ENCODE results near the gene GZMM.
A peak's percentile ranks its signal among the peaks of the same experiment; 100 is the strongest.

GZMM gene

GRCh38 chr19:512547-513365 lies 31.1 kb upstream of the GZMM start:
- no peak for DNase-seq (ENCODE audit: low spot score)

- DNase-seq (ENCODE audit: low spot score) = no peak
Measured at GRCh38 chr19:513368-514165, 30.3 kb upstream of the GZMM start.

- no peak for DNase-seq (ENCODE audit: low spot score)
Measured at GRCh38 chr19:514166-514663, 29.6 kb upstream of the GZMM start.

GRCh38 chr19:517721-518597 lies 25.9 kb upstream of the GZMM start:
- no peak for DNase-seq (ENCODE audit: low spot score)

GRCh38 chr19:518598-519231 lies 25.1 kb upstream of the GZMM start:
- DNase-seq (ENCODE audit: low spot score) = peak; percentile 59

GRCh38 chr19:519449-519865 lies 24.4 kb upstream of the GZMM start:
- no peak for DNase-seq (ENCODE audit: low spot score)

GRCh38 chr19:522726-523125 lies 21.1 kb upstream of the GZMM start:
- DNase-seq (ENCODE audit: low spot score) = no peak

- no peak for DNase-seq (ENCODE audit: low spot score)
Measured at GRCh38 chr19:524062-524674, 19.7 kb upstream of the GZMM start.

GRCh38 chr19:525029-525428 lies 18.8 kb upstream of the GZMM start:
- DNase-seq (ENCODE audit: low spot score) = no peak

GRCh38 chr19:525857-526419 lies 17.9 kb upstream of the GZMM start:
- no peak for DNase-seq (ENCODE audit: low spot score)

GRCh38 chr19:530134-531008 lies 13.5 kb upstream of the GZMM start:
- no peak for DNase-seq (ENCODE audit: low spot score)

GRCh38 chr19:531009-531752 lies 12.7 kb upstream of the GZMM start:
- DNase-seq (ENCODE audit: low spot score) = peak; percentile 89

GRCh38 chr19:531753-532560 lies 11.9 kb upstream of the GZMM start, which contains the start of gene CDC34:
CDC34 (plus strand) TSS chr19:531760; CDS start chr19:531932, 172 bp downstream.
- no peak for DNase-seq (ENCODE audit: low spot score)

- DNase-seq (ENCODE audit: low spot score) = peak; percentile 46
Measured at GRCh38 chr19:532561-533363, 11.1 kb upstream of the GZMM start.

- DNase-seq (ENCODE audit: low spot score) = no peak
Measured at GRCh38 chr19:533364-534058, 10.3 kb upstream of the GZMM start.

- DNase-seq (ENCODE audit: low spot score) = no peak
Measured at GRCh38 chr19:534088-534487, 9.8 kb upstream of the GZMM start.
